Motor neuron (in vitro differentiated cells): ENCODE results near the gene SPEN. TPM values are rescaled to one million over a fixed set of nuclear protein-coding genes. Genes with fewer than 3 reads are reported as not detected.
A peak's percentile ranks its signal among the peaks of the same experiment; 100 is the strongest.

Source experiments
- ATAC-seq, 8 experiments: fragments of 200-7000 bp; cut with Tn5 transposase; replicated peaks in 6 of 8; 2 replicates each; pipeline ENCODE4 v1.8.0; 2021; ENCODE audit warnings: mild to moderate bottlenecking in 8 of 8, moderate library complexity in 8 of 8
- H3K27ac ChIP-seq, 2 donors: fragments of 250-450 bp; sonication (Bioruptor Pico); 2 replicates each; pipeline ENCODE4 v1.9.0; 2021; ENCODE audit warnings: antibody characterized with exemption in 2 of 2, mild to moderate bottlenecking in 2 of 2, moderate library complexity in 1 of 2
- H3K4me1 ChIP-seq, 2 donors: fragments of 250-450 bp; sonication (Bioruptor Pico); replicated peaks in 1 of 2; 2 replicates each; pipeline ENCODE4 v1.6.1; 2021; ENCODE audit warnings: antibody characterized with exemption in 2 of 2, mild to moderate bottlenecking in 2 of 2, moderate library complexity in 1 of 2
- H3K4me3 ChIP-seq, 5 donors: fragments of 250-450 bp; sonication (Bioruptor Pico); 2 replicates each; pipeline ENCODE4 v1.9.0; 2021; ENCODE audit warnings: antibody characterized with exemption in 5 of 5, mild to moderate bottlenecking in 5 of 5, moderate library complexity in 4 of 5
- WGBS, 10 experiments: fragments of 450-650 bp; shearing (Covaris generic); methylation state at CpG; one replicate each; pipeline ENCODE4 v1.0.0; 2022; 5-methylcytosine and 5-hydroxymethylcytosine counted together
- in situ Hi-C, 9 experiments: fragments of 400-800 bp; cut with MboI; loops; one replicate each; pipeline ENCODE4 v1.15.0; 2021; ENCODE audit warnings: low sequenced_read_pairs in 9 of 9, low pct_unique_long_range_greater_than_20kb in 2 of 9; ENCODE audit not compliant: unreplicated experiment in 9 of 9
- total RNA-seq, 8 experiments: library from RNA; unstranded; fragments of 300-600 nt; gene quantifications; 2 replicates each; pipeline versions ENCODE4 v1.2.3 to v1.2.4, GENCODE V29; 2022

Gene SPEN
- total RNA-seq, 8 experiments from 2014 or later, result 10.0 to 69.9 (median 44.0) TPM

- 80 to 93% (median 87%) methylated on average over 1 to 9 of the region's 17 CpGs; no CpG with 5 or more reads in 6 of the 10 experiments for WGBS, 10 experiments
- H3K4me1 ChIP-seq, result peaks cover 18 to 21% of the 10 kb centered on the region in 2 donors
- no peak overlapping the region for H3K4me3 ChIP-seq
- ATAC-seq, result no peak
- no peak overlapping the region for H3K27ac ChIP-seq
- in situ Hi-C loops, result loop anchor here in 1 of 9 experiments (25.0 kb wide), 1 partner anchor 134 kb away; the partner anchor contains the start of gene UQCRHL
Measured at GRCh38 chr1:15945832-15946448, 98.4 kb downstream of the SPEN start.

DNA sequence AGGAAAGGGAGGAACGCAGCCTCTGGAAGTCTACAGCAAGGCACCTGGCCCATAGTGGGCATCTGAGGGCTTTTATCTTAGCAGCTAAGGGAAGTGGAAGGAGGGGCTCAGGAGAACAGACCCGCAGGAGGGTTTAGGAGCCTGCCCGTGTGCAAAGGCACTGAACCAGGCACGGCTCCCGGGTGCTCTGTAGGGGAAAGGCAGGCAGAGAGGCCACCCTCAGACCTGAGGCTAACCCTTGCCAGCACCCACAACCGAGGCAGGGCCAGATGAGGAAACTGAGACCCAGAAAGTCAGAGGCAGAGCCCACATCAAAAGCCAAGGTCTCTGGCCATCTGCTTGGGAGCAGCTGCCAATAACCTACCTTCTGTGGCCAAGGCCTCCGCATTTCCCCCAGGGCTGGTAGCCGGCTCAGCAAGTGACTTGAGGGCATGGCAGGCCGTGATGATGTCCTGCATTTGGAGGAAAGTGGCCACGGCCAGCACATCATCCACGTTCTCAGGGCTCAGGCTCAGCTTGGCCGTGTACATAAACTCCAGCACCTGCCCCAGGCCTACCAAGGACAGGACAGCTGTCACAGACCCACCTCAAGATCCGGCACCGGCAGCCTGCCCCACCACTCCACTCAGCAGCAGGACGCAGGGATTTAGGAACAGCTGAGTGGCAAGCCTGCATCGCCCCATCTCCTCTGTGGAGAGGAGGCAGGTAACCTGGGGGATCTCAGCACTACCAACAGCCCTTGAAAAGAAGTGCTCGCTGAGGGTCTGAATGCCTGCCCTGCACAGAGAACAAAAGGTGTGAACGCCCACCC is 99.3 kb downstream of the SPEN start:
- Histone ChIP-seq H3K4me1 (peaks cover 18 to 21% of the 10 kb centered on the region in 2 donors), H3K4me3 (no peak overlapping the region), H3K27ac (no peak overlapping the region)
- ATAC-seq, result no peak
- WGBS, 10 experiments, result 40 to 100% (median 95%) methylated on average over 1 to 15 of the region's 18 CpGs; no CpG with 5 or more reads in 3 of the 10 experiments
- in situ Hi-C loops, result loop anchor here in 1 of 9 experiments (25.0 kb wide), 1 partner anchor 134 kb away; the partner anchor contains the start of gene UQCRHL

DNA sequence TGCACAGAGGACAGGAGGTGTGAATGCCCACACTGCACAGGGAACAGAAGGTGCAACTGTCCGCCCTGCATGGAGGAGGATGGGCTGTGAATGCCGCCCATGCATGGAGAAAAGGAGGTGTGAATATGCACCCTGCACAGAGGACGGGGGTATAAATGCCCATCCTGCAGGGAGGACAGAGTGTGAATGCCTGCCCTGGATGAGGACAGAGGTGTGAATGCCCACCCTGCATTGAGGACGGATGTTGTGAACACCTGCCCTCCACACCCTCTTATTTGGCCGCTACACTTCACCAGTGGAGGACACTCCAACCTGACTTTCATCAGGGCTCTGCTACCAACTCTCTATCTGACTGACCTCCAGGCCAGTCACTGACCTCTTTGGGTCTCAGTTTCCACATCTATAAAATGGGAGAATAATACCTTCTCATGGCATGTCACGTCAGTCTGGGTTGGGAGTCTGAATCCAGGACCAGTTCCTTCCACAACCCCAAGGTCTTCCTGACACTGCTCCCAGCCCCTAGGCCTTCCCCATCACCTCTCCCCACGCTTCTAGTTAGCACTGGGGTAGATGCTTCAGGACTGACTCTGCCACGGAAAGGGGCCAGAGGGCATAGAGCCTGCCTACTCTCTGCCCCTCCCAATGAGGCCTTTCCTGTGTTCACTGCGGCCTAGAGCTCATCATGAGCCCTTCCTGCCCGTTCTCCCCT is 100.0 kb downstream of the SPEN start:
- Histone ChIP-seq H3K4me3 (no peak overlapping the region), H3K4me1 (peaks cover 18 to 21% of the 10 kb centered on the region in 2 donors), H3K27ac (no peak overlapping the region)
- 40 to 96% (median 89%) methylated on average over 1 to 8 of the region's 10 CpGs; no CpG with 5 or more reads in 2 of the 10 experiments for WGBS, 10 experiments
- ATAC-seq, result no peak
- in situ Hi-C loops, result loop anchor here in 1 of 9 experiments (25.0 kb wide), 1 partner anchor 135 kb away; the partner anchor contains the start of gene UQCRHL

GRCh38 chr1:15948091-15948591 is 100.6 kb downstream of the SPEN start:
- 57 to 100% (median 92%) methylated on average over 2 to 14 of the region's 16 CpGs; no CpG with 5 or more reads in 2 of the 10 experiments for WGBS, 10 experiments
- H3K4me3 ChIP-seq, result no peak overlapping the region
- no peak for ATAC-seq
- no peak overlapping the region for H3K27ac ChIP-seq
- H3K4me1 ChIP-seq, result peaks cover 18 to 21% of the 10 kb centered on the region in 2 donors
- in situ Hi-C loops, result loop anchor here in 1 of 9 experiments (25.0 kb wide), 1 partner anchor 136 kb away; the partner anchor contains the start of gene UQCRHL

DNA sequence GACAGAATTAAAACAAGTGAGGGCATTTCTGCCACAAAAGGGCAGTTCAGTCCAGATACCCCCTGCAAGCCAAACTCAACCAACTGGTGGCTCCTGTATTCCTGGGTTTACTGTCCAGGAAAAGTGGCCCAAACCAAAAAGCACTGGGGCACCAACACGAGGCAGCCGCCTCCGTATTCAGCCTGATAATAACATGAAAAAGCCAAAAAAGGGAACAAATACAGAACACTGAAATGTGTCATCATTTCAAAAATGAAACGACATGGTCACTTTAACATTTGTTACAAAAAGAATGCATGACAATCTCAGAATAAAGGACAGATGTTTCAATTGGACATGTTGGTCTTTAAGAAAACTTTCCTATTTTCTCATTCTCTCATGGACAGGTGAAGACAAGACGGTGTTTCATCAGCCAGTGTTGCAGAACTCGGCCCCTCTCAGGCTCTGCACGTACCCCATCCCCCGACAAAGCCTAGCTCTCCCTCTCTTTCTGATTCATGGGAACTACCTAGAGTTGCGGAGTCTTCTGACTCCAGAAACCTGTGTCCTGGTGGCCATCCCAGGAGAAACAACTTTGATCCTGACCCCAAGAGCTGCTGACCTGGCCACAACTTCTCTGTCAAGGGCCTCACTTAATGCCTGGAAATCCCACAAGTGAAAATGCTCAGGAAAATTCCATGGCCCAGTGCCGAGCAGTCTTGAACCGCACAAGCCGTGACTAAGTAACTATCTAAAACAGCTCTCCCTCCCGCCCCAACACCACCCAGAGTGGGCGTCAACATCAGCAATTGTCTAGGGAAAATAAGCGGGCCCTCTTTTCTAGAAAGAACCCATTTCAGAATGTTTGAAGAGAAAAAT is 101.3 kb downstream of the SPEN start:
- H3K27ac ChIP-seq, result no peak overlapping the region
- 8 to 92% (median 72%) methylated on average over 3 to 14 of the region's 15 CpGs; no CpG with 5 or more reads in 1 of the 10 experiments for WGBS, 10 experiments
- ATAC-seq, result peak in 7 of 8 experiments; percentile 6 to 63 (median 21)
- H3K4me3 ChIP-seq, result no peak overlapping the region
- in situ Hi-C loops, result loop anchor here in 1 of 9 experiments (25.0 kb wide), 1 partner anchor 137 kb away; the partner anchor contains the start of gene UQCRHL
- peaks cover 21 to 24% of the 10 kb centered on the region in 2 donors for H3K4me1 ChIP-seq

GRCh38 chr1:15949453-15950245 is 102.1 kb downstream of the SPEN start:
- H3K4me3 ChIP-seq, result no peak overlapping the region
- WGBS, 10 experiments, result 14 to 67% (median 25%) methylated on average over 5 to 14 of the region's 25 CpGs; no CpG with 5 or more reads in 4 of the 10 experiments
- peak; percentile 58 to 93 (median 89) for ATAC-seq
- peaks cover 27 to 31% of the 10 kb centered on the region in 2 donors for H3K4me1 ChIP-seq
- in situ Hi-C loops, result loop anchor here in 2 of 9 experiments (25.0 kb wide), 1 partner anchor 137 kb away; the partner anchor contains the start of gene UQCRHL (in 2 of the 2)
- H3K27ac ChIP-seq, result no peak overlapping the region

DNA sequence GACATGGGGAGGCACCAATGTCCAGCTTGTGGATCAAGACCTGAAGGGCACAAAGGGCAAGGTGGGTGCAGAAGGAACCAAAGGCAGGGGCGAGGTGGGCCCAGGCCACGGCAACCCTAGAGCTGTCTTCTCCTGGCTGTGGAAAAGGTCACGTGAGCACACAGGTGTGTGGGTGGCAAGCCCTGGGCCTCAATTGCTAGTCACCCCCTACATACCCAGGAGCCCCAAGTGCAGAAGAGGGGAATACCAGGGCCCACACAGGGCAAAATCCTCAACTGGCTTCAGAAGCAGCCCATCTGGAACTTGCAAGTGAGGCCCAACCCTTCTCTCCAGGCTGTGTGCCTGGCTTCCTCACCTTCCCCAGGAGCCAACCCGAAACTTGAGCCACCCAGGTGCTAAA is 102.8 kb downstream of the SPEN start:
- H3K4me1 ChIP-seq, result peaks cover 27 to 31% of the 10 kb centered on the region in 2 donors
- WGBS, 10 experiments, result 50 to 100% (median 100%) methylated on average over 1 to 2 of the region's 4 CpGs; no CpG with 5 or more reads in 5 of the 10 experiments
- ATAC-seq, result peak in 1 of 8 experiments; percentile 15
- H3K4me3 ChIP-seq, result no peak overlapping the region
- in situ Hi-C loops, result loop anchor here in 1 of 9 experiments (25.0 kb wide), 1 partner anchor 138 kb away; the partner anchor contains the start of gene UQCRHL
- H3K27ac ChIP-seq, result no peak overlapping the region

GRCh38 chr1:15950763-15951295 is 103.3 kb downstream of the SPEN start:
- Histone ChIP-seq H3K4me3 (no peak overlapping the region), H3K27ac (no peak overlapping the region), H3K4me1 (peaks cover 27 to 31% of the 10 kb centered on the region in 2 donors)
- in situ Hi-C loops, result loop anchor here in 1 of 9 experiments (25.0 kb wide), 1 partner anchor 139 kb away; the partner anchor contains the start of gene UQCRHL
- 0 to 80% (median 39%) methylated on average over 4 to 8 of the region's 10 CpGs; no CpG with 5 or more reads in 4 of the 10 experiments for WGBS, 10 experiments
- ATAC-seq, result peak in 3 of 8 experiments; percentile 45 to 81 (median 51)

GRCh38 chr1:15951341-15952153 is 104.0 kb downstream of the SPEN start:
- in situ Hi-C loops, result loop anchor here in 1 of 9 experiments (25.0 kb wide), 1 partner anchor 139 kb away; the partner anchor contains the start of gene UQCRHL
- no peak overlapping the region for H3K27ac ChIP-seq
- peaks cover 27 to 31% of the 10 kb centered on the region in 2 donors for H3K4me1 ChIP-seq
- H3K4me3 ChIP-seq, result no peak overlapping the region
- ATAC-seq, result peak in 2 of 8 experiments; percentile 1 to 18
- 63 to 100% (median 83%) methylated on average over 1 to 12 of the region's 23 CpGs; no CpG with 5 or more reads in 3 of the 10 experiments for WGBS, 10 experiments
